Spleen (tissue), 7 donors: ENCODE results near the gene ITGB5.

Experiments
- POLR2A ChIP-seq, 3 donors: fragments of 450-650 bp; IDR thresholded peaks; one replicate each; pipeline ENCODE4 v1.5.1; 2017; ENCODE audit warnings: antibody characterized with exemption in 3 of 3, mild to moderate bottlenecking in 1 of 3
- POLR2AphosphoS5 ChIP-seq, 3 donors: sonication (generic); formaldehyde crosslinking; IDR thresholded peaks; one replicate each; pipeline ENCODE4 v1.5.1; 2017; ENCODE audit warnings: antibody characterized with exemption in 3 of 3
- TF ChIP-seq, protein P1 (sequence below), 11 experiments: fragments of 200-600 bp in 7 of 11; fragments of 450-650 bp in 4 of 11; sonication (generic) in 4 of 11; IDR thresholded peaks in 8 of 11; conservative IDR thresholded peaks in 3 of 11; 1 replicate in 7 of 11; 2 replicates in 4 of 11; pipeline versions ENCODE4 v1.4.0 to v1.8.0; 2016 to 2021; ENCODE audit warnings: antibody characterized with exemption in 11 of 11, inconsistent platforms in 4 of 11, mild to moderate bottlenecking in 1 of 11
- donor health status: DM: no; HTN: no; CAD: no; lungs with moderate emphysema.
- donor health status: DM: no; HTN: no; CAD: no.
- donor health status: DM: no; HTN: no; CAD: no.

DNA sequence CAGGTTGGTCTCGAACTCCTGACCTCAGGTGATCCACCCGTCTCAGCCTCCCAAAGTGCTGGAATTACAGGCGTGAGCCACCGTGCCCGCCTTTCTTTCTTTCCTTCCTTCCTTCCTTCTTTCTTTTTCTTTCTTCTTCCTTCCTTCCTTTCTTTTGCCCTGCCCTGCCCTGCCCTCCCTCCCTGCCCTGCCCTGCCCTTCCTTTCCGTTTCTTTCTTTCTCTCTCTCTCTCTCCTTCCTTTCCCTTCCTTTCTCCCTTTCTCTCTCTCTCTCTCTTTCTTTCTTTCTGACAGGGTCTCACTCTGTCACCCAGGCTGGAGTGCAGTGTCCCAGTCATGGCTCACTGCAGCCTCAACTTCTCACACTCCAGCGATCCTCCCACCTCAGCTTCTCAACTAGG, 82.3 kb downstream of the ITGB5 start:
- TF ChIP-seq, protein P1, sequence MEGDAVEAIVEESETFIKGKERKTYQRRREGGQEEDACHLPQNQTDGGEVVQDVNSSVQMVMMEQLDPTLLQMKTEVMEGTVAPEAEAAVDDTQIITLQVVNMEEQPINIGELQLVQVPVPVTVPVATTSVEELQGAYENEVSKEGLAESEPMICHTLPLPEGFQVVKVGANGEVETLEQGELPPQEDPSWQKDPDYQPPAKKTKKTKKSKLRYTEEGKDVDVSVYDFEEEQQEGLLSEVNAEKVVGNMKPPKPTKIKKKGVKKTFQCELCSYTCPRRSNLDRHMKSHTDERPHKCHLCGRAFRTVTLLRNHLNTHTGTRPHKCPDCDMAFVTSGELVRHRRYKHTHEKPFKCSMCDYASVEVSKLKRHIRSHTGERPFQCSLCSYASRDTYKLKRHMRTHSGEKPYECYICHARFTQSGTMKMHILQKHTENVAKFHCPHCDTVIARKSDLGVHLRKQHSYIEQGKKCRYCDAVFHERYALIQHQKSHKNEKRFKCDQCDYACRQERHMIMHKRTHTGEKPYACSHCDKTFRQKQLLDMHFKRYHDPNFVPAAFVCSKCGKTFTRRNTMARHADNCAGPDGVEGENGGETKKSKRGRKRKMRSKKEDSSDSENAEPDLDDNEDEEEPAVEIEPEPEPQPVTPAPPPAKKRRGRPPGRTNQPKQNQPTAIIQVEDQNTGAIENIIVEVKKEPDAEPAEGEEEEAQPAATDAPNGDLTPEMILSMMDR (IDR thresholded peaks at IDR 0.05 in 8 of 11, conservative IDR thresholded peaks at IDR 0.05 in 3 of 11): no peak
- TF ChIP-seq POLR2A (IDR thresholded peaks at IDR 0.05) (no peak), POLR2AphosphoS5 (IDR thresholded peaks at IDR 0.05) (no peak)
